ENCODE results near the gene PTPRR. TPM values are rescaled to one million over a fixed set of nuclear protein-coding genes. Genes with fewer than 3 reads are reported as not detected.

PTPRR gene
- total and polyA plus RNA-seq, 4 donors = 0.17 to 1.5 (median 0.61) TPM

GRCh38 chr12:70929029-70929428 is 8.5 kb upstream of the PTPRR start:
- Histone ChIP-seq H3K4me1 (ENCODE audit: control insufficient read depth in 5 of 5, insufficient read depth in 5 of 5, low read length in 5 of 5) (no peaks in the 10 kb centered on the region), H3K9ac (ENCODE audit: insufficient read depth in 1 of 2, low read length in 2 of 2) (no peak overlapping the region), H3K36me3 (ENCODE audit: control insufficient read depth in 4 of 4, insufficient read depth in 4 of 4, low read length in 4 of 4) (no peaks in the 10 kb centered on the region), H3K27ac (ENCODE audit: low read depth in 1 of 2, low read length in 1 of 2) (no peak overlapping the region), H3K27me3 (ENCODE audit: control insufficient read depth in 3 of 3, insufficient read depth in 3 of 3, low read length in 2 of 3) (no peaks in the 10 kb centered on the region), H3K4me3 (no peak overlapping the region), H3K9me3 (ENCODE audit: control insufficient read depth in 4 of 4, insufficient read depth in 3 of 4, low read length in 3 of 4) (no peaks in the 10 kb centered on the region)
- no peak for DNase-seq
- no peak for ATAC-seq (ENCODE audit: insufficient read depth, low FRiP score)
- TF ChIP-seq CTCF (IDR thresholded peaks at IDR 0.05; ENCODE audit: control extremely low read depth, extremely low read depth) = no peak

GRCh38 chr12:70928071-70928470 is 7.5 kb upstream of the PTPRR start:
- no peak for TF ChIP-seq CTCF (IDR thresholded peaks at IDR 0.05; ENCODE audit: control extremely low read depth, extremely low read depth)
- Histone ChIP-seq H3K36me3 (ENCODE audit: control insufficient read depth in 4 of 4, insufficient read depth in 4 of 4, low read length in 4 of 4) (no peaks in the 10 kb centered on the region), H3K4me1 (ENCODE audit: control insufficient read depth in 5 of 5, insufficient read depth in 5 of 5, low read length in 5 of 5) (no peaks in the 10 kb centered on the region), H3K9ac (ENCODE audit: insufficient read depth in 1 of 2, low read length in 2 of 2) (no peak overlapping the region), H3K27me3 (ENCODE audit: control insufficient read depth in 3 of 3, insufficient read depth in 3 of 3, low read length in 2 of 3) (no peaks in the 10 kb centered on the region), H3K4me3 (no peak overlapping the region), H3K9me3 (ENCODE audit: control insufficient read depth in 4 of 4, insufficient read depth in 3 of 4, low read length in 3 of 4) (no peaks in the 10 kb centered on the region), H3K27ac (ENCODE audit: low read depth in 1 of 2, low read length in 1 of 2) (no peak overlapping the region)
- WGBS, 2 donors = 89 to 95% methylated on average over 1 of the region's 1 CpG
- ATAC-seq (ENCODE audit: insufficient read depth, low FRiP score) (no peak), DNase-seq (no peak)

- WGBS, 2 donors = 76 to 89% methylated on average over 2 of the region's 2 CpGs
- no peaks in the 10 kb centered on the region for H3K36me3 ChIP-seq (ENCODE audit: control insufficient read depth in 4 of 4, insufficient read depth in 4 of 4, low read length in 4 of 4)
- H3K27ac ChIP-seq (ENCODE audit: low read depth in 1 of 2, low read length in 1 of 2) = no peak overlapping the region
- no peak overlapping the region for H3K4me3 ChIP-seq
- TF ChIP-seq CTCF (IDR thresholded peaks at IDR 0.05; ENCODE audit: control extremely low read depth, extremely low read depth) = no peak
- H3K9ac ChIP-seq (ENCODE audit: insufficient read depth in 1 of 2, low read length in 2 of 2) = no peak overlapping the region
- H3K27me3 ChIP-seq (ENCODE audit: control insufficient read depth in 3 of 3, insufficient read depth in 3 of 3, low read length in 2 of 3) = no peaks in the 10 kb centered on the region
- ATAC-seq (ENCODE audit: insufficient read depth, low FRiP score) = no peak
- no peaks in the 10 kb centered on the region for H3K4me1 ChIP-seq (ENCODE audit: control insufficient read depth in 5 of 5, insufficient read depth in 5 of 5, low read length in 5 of 5)
- no peaks in the 10 kb centered on the region for H3K9me3 ChIP-seq (ENCODE audit: control insufficient read depth in 4 of 4, insufficient read depth in 3 of 4, low read length in 3 of 4)
- no peak for DNase-seq
Measured at GRCh38 chr12:70927356-70927755, 6.8 kb upstream of the PTPRR start.

GRCh38 chr12:70925539-70925938 is 5.0 kb upstream of the PTPRR start:
- H3K9ac ChIP-seq (ENCODE audit: insufficient read depth in 1 of 2, low read length in 2 of 2) = no peak overlapping the region
- TF ChIP-seq CTCF (IDR thresholded peaks at IDR 0.05; ENCODE audit: control extremely low read depth, extremely low read depth) = no peak
- H3K9me3 ChIP-seq (ENCODE audit: control insufficient read depth in 4 of 4, insufficient read depth in 3 of 4, low read length in 3 of 4) = peaks cover 0 to 3% (median 0%) of the 10 kb centered on the region in 4 donors
- no peak overlapping the region for H3K27ac ChIP-seq (ENCODE audit: low read depth in 1 of 2, low read length in 1 of 2)
- no peaks in the 10 kb centered on the region for H3K4me1 ChIP-seq (ENCODE audit: control insufficient read depth in 5 of 5, insufficient read depth in 5 of 5, low read length in 5 of 5)
- peaks cover 0 to 8% (median 5%) of the 10 kb centered on the region in 3 donors for H3K27me3 ChIP-seq (ENCODE audit: control insufficient read depth in 3 of 3, insufficient read depth in 3 of 3, low read length in 2 of 3)
- DNase-seq (no peak), ATAC-seq (ENCODE audit: insufficient read depth, low FRiP score) (no peak)
- H3K4me3 ChIP-seq = no peak overlapping the region
- no peaks in the 10 kb centered on the region for H3K36me3 ChIP-seq (ENCODE audit: control insufficient read depth in 4 of 4, insufficient read depth in 4 of 4, low read length in 4 of 4)
- 57 to 74% methylated on average over 1 of the region's 1 CpG for WGBS, 2 donors

All from lung (tissue), 12 donors.